Measurements from ENCODE around the gene DPP6. TPM values are rescaled to one million over a fixed set of nuclear protein-coding genes. Genes with fewer than 3 reads are reported as not detected.

DPP6 gene
- total RNA-seq, 4 donors from 2014 or later, result 0.60 to 1.7 (median 1.6) TPM; not detected in 1

DNA sequence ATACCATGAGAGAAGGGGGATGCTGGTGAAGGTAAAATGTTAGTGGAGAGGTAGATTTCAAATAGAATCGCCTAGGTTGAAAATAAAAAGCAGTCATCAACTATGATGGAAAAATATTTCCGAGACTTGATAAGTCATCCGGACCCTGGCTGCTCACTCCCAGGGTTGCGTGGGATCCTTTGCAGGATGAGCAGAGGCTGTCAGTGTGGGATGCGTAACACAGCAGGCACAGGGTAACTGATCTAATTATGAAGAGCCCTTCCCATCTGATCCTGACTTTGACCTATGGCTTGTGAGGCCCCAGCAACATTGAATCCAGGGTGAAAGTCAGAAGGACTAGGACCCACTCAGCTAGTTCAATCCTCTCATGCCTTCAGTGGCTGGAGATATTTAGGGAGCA is 236.9 kb downstream of the DPP6 start:
- H3K4me3 ChIP-seq, result no peak overlapping the region
- H3K27me3 ChIP-seq, result no peaks in the 10 kb centered on the region
- no peak for TF ChIP-seq POLR2A (IDR thresholded peaks at IDR 0.05)
- TF ChIP-seq, protein P1, sequence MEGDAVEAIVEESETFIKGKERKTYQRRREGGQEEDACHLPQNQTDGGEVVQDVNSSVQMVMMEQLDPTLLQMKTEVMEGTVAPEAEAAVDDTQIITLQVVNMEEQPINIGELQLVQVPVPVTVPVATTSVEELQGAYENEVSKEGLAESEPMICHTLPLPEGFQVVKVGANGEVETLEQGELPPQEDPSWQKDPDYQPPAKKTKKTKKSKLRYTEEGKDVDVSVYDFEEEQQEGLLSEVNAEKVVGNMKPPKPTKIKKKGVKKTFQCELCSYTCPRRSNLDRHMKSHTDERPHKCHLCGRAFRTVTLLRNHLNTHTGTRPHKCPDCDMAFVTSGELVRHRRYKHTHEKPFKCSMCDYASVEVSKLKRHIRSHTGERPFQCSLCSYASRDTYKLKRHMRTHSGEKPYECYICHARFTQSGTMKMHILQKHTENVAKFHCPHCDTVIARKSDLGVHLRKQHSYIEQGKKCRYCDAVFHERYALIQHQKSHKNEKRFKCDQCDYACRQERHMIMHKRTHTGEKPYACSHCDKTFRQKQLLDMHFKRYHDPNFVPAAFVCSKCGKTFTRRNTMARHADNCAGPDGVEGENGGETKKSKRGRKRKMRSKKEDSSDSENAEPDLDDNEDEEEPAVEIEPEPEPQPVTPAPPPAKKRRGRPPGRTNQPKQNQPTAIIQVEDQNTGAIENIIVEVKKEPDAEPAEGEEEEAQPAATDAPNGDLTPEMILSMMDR (IDR thresholded peaks at IDR 0.05), result no peak
- no peak for TF ChIP-seq EP300 (IDR thresholded peaks at IDR 0.05)
- no peak for DNase-seq (ENCODE audit: low spot score in 2 of 2)
- 85 to 92% methylated on average over 5 of the region's 5 CpGs for WGBS, 2 donors
- no peak overlapping the region for H3K27ac ChIP-seq
- H3K36me3 ChIP-seq, result no peaks in the 10 kb centered on the region
- no peaks in the 10 kb centered on the region for H3K4me1 ChIP-seq
- H3K9me3 ChIP-seq, result no peaks in the 10 kb centered on the region

DNA sequence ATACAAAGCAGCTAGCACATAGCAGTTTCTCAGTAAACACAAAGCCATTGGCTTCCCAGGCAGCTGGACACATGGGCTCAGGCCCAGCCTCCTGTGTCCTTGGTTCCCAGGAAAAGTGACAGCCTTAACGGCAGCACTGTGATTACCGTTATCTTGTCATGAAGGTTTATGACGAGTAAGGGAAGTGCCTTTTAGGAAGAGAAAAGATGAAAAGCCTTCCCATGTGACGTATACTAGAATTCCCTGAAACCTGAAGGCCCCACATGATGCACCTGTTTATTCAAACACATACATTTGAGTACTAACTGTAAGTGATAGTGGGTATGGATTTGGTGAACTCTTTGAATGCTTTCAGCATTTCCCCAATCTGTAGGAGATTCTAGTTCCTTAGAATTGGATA is 244.2 kb downstream of the DPP6 start:
- H3K36me3 ChIP-seq, result no peaks in the 10 kb centered on the region
- 73 to 86% methylated on average over 4 of the region's 4 CpGs for WGBS, 2 donors
- TF ChIP-seq POLR2A (IDR thresholded peaks at IDR 0.05), result no peak
- TF ChIP-seq, protein P1 (IDR thresholded peaks at IDR 0.05), result no peak
- TF ChIP-seq EP300 (IDR thresholded peaks at IDR 0.05), result no peak
- H3K4me3 ChIP-seq, result no peak overlapping the region
- H3K27me3 ChIP-seq, result no peaks in the 10 kb centered on the region
- no peaks in the 10 kb centered on the region for H3K4me1 ChIP-seq
- peaks cover 0 to 6% (median 0%) of the 10 kb centered on the region in 4 donors for H3K9me3 ChIP-seq
- H3K27ac ChIP-seq, result no peak overlapping the region
- DNase-seq (ENCODE audit: low spot score in 2 of 2), result no peak

DNA sequence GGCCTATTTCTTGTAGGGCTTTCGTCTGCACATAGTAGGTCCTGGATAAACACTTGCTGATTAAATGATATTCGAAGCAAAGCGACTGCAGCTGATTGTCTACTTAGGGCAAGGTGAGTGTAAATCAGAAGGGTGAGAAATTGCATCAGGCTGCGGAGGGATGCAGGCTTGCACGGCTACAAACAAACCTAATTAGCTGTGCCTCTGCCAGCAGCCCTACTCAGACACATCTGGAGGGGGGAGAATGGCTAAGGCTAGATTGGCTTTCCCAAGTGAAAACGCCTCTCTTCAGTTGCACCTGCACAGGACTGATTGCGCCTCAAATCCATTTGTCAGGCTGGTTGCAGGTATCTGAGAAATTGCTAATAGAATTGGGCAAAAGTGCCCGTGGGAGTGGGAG is 247.5 kb downstream of the DPP6 start:
- H3K9me3 ChIP-seq, result peaks cover 0 to 6% (median 0%) of the 10 kb centered on the region in 4 donors
- H3K27ac ChIP-seq, result no peak overlapping the region
- no peak for TF ChIP-seq EP300 (IDR thresholded peaks at IDR 0.05)
- TF ChIP-seq, protein P1 (IDR thresholded peaks at IDR 0.05), result no peak
- no peak for TF ChIP-seq POLR2A (IDR thresholded peaks at IDR 0.05)
- 85% methylated on average over 8 of the region's 8 CpGs for WGBS, 2 donors
- no peak for DNase-seq (ENCODE audit: low spot score in 2 of 2)
- no peaks in the 10 kb centered on the region for H3K36me3 ChIP-seq
- H3K4me1 ChIP-seq, result no peaks in the 10 kb centered on the region
- H3K4me3 ChIP-seq, result no peak overlapping the region
- H3K27me3 ChIP-seq, result no peaks in the 10 kb centered on the region

DNA sequence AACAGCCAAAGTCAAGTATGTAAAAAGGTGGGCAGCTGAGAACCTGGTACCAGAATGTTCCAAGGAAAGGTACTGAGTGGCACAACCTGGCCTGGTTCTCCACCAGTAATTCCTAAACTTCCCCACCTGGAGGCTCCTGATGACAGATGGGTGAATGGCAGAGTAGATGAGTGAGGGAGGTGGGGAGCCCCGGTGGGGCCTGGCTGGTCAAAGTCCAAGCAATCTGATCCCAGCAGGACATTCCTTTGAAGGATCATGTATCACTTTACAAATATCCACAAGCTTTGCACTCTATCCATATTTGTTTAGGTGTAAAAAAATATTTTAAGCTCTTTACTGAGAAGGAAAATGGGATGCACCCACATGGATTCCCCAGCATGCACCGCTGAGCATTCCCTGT is 250.2 kb downstream of the DPP6 start:
- TF ChIP-seq, protein P1 (IDR thresholded peaks at IDR 0.05), result no peak
- TF ChIP-seq POLR2A (IDR thresholded peaks at IDR 0.05) (no peak), EP300 (IDR thresholded peaks at IDR 0.05) (no peak)
- no peaks in the 10 kb centered on the region for H3K27me3 ChIP-seq
- no peak for DNase-seq (ENCODE audit: low spot score in 2 of 2)
- no peaks in the 10 kb centered on the region for H3K4me1 ChIP-seq
- H3K36me3 ChIP-seq, result no peaks in the 10 kb centered on the region
- no peak overlapping the region for H3K4me3 ChIP-seq
- no peak overlapping the region for H3K27ac ChIP-seq
- WGBS, 2 donors, result 75 to 77% methylated on average over 2 of the region's 2 CpGs
- H3K9me3 ChIP-seq, result peaks cover 0 to 6% (median 0%) of the 10 kb centered on the region in 4 donors

DNA sequence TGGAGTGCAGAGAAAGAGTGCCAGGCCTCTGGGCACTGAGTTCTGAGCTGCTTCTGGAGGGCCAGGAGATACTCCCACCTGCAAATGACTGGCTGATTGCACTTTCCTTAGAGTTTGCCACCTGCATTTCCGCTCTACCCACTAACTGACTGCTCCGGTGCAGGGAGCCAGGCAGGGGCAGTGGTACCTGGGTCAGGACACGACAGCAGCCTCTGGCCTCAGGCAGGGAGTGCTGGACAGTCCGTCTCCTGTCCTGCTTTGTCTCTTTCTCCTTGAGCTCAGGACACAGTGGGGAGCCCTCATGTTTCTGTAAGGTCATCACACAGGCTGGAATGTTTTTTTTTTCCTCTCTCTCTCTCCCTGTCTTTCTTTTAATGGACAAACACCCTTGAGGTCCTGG is 252.0 kb downstream of the DPP6 start:
- Histone ChIP-seq H3K4me3 (no peak overlapping the region), H3K4me1 (no peaks in the 10 kb centered on the region), H3K27me3 (no peaks in the 10 kb centered on the region), H3K27ac (no peak overlapping the region), H3K9me3 (peaks cover 0 to 4% (median 0%) of the 10 kb centered on the region in 4 donors), H3K36me3 (no peaks in the 10 kb centered on the region)
- TF ChIP-seq, protein P1 (IDR thresholded peaks at IDR 0.05), result no peak
- TF ChIP-seq POLR2A (IDR thresholded peaks at IDR 0.05), result no peak
- no peak for TF ChIP-seq EP300 (IDR thresholded peaks at IDR 0.05)
- WGBS, 2 donors, result 47 to 63% methylated on average over 4 of the region's 4 CpGs
- DNase-seq (ENCODE audit: low spot score in 2 of 2), result no peak

Data from tibial nerve (tissue), 4 donors.